HL-60/S4 treated with retinoic acid at 250 ng/mL for 4 days and 3 days (cell line): ENCODE data around the gene CCDC88B.

Experiments
- in situ Hi-C: fragments of 300-500 bp; cut with MboI; formaldehyde crosslinking; loops from 2 replicates; pipeline ENCODE4 v1.7.0; 2022; ENCODE audit warnings: low sequenced_read_pairs

The CCDC88B gene

DNA sequence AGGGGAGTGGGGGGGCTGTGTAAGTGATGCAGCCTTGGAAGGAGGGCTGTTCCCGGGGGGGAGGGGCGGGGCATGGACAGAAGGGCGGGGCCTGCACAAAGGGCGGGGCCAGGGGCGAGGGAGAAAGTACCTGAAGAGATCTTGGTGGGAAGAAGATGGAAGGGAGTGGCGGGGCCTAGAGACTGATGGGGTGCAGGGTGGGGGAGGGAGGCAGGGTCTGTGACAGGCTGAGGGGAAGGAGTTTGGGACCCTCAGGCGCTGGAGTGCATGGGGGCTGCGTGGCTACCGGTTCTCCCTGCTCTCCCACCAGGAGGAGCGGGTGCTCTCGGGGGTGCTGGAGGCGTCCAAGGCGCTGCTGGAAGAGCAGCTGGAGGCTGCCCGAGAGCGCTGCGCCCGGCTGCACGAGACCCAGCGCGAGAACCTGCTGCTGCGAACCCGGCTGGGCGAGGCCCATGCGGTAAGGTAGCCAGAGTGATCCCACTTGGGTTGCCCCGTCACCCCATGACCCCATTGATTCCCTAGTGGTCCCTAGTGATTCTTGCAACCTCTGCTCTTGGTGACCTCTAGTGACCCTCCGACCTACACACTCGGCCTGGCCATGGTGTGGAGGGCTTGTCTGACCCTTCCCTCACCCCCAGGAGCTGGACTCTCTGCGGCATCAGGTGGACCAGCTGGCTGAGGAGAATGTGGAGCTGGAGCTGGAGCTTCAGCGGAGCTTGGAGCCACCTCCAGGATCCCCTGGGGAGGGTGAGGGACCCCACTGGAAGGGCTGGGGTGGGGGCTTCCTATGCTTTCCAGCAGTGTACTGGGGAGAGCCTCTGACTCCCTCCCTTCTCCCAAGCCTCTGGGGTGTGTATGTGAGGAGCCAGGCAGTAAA, 3.1 kb downstream of the CCDC88B start:
- in situ Hi-C loops: no loop called here

DNA sequence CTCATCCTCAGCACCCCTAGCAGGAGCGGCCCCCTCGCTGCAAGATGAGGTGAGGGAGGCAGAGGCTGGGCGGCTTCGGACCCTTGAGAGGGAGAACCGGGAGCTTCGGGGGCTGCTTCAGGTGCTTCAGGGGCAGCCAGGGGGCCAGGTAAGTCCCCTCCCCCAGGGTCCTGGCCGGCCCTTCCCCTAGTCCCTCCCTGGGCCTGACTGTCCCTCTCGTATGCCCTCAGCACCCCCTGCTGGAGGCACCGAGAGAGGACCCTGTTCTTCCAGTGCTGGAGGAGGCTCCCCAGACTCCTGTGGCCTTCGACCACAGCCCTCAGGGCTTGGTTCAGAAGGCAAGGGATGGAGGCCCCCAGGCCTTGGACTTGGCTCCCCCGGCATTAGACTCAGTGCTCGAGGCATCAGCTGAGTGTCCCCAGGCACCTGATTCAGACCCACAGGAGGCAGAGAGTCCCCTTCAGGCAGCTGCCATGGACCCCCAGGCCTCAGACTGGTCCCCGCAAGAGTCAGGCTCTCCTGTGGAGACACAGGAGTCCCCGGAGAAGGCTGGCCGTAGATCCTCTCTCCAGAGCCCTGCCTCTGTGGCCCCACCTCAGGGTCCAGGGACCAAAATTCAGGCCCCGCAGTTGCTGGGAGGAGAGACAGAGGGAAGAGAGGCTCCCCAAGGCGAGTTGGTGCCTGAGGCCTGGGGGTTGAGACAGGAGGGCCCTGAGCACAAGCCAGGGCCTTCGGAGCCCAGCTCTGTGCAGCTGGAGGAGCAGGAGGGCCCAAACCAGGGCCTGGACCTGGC, 4.0 kb downstream of the CCDC88B start:
- in situ Hi-C loops: no loop called here

DNA sequence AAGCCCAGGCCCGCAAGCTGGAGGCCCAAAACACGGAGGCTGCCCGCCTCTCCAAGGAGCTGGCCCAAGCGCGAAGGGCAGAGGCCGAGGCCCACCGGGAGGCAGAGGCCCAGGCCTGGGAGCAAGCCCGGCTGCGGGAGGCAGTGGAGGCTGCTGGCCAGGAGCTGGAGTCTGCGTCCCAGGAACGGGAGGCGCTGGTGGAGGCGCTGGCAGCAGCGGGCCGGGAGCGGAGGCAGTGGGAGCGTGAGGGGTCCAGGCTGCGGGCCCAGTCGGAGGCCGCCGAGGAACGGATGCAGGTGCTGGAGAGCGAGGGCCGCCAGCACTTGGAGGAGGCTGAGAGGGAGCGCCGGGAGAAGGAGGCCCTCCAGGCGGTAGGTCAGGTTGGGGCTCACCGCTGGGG, 4.8 kb downstream of the CCDC88B start:
- in situ Hi-C loops: no loop called here

DNA sequence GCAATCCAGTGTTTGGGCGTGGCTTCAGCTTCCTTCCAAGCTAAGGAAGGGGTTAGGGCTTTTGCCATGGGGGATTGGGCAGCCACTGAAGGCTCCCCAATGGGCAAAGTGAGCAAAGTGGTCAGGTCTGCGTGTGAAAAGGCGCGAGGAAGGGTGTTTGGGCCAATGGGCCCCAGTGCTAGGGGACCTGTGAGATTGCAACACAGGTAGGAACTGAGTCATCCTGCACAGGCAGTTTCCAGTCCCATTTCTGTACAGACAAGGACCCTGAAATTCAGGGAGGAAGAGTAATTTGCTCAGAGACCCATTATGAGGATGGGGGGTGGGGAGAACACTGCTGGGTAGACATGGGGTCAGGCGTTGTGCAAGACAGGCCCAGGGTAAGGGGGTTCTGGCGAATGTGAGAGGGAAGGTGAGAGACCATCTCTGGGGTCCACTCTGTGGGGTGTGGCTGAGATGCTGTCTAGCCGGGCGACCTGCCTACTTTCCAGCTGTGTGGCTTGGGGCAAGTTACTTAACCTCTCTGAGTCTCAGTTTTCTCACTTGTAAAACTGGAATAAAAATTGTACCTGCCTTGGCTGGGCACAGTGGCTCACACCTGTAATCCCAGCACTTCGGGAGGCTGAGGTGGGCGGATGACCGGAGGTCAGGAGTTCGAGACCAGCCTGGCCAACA, 7.3 kb downstream of the CCDC88B start:
- in situ Hi-C loops: no loop called here

DNA sequence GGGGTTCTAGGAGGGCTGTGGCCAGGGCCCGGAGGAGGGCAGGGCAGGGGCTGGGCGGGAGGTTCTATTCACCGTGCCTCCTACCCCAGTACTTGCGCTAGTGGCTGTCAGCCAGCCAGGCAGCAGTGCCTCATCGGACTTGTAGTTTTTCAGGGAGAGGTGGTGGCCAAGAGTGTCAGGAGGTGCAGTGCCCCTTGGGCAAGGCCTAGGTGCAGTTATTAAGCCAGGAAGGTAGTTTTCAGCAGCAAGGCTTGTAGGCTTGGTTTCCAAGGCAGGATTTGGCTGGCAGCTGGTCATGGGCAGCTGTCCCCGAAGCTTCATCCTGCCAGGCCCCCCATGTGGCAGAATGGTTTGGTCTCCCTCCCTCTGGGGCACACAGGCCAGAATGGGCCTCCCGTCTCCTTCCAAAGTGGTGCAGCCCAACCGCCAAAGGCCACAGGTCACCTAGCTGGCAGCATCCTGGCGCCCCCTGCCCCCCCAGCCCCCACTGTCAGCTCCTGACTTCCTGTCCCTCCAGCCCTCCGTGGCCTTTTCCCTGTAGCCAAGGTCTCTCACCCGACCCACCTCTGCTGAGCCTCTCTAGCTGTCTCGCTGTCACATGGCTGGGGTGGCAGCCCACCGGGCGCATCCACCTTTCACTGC, 8.5 kb downstream of the CCDC88B start:
- in situ Hi-C loops: no loop called here

DNA sequence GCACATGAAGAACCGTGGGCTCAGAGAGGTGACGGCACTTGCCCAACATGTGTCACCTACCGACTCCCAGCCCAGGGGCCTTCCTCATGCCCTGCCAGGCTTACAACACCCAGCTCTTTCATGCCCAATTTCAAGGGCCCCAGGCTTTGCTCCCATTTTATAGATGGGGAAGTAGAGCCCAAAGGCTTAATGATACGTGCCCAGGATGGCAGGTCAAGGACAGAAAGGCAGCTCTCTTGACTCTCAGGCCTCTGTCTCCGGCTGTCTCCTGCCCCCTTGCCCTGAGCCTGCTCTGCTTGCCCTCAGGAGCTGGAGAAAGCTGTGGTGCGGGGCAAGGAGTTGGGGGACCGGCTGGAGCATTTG, 9.0 kb downstream of the CCDC88B start:
- in situ Hi-C loops: no loop called here

DNA sequence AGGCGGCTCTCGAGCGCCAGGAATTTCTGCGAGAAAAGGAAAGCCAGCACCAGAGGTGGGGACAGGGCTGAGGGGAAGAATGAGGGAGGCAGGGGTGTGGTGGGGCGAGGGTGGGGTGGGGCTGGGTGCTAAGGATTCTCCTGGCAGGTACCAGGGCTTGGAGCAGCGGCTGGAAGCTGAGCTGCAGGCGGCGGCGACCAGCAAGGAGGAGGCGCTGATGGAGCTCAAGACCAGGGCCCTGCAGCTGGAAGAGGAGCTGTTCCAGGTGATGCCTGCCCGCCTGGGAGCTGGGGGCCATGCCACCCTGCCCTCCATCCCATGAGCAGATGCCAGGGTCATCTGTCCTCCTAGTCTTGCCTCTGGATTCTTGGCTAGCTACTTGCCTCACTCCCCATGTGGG, 9.4 kb downstream of the CCDC88B start:
- in situ Hi-C loops: no loop called here

DNA sequence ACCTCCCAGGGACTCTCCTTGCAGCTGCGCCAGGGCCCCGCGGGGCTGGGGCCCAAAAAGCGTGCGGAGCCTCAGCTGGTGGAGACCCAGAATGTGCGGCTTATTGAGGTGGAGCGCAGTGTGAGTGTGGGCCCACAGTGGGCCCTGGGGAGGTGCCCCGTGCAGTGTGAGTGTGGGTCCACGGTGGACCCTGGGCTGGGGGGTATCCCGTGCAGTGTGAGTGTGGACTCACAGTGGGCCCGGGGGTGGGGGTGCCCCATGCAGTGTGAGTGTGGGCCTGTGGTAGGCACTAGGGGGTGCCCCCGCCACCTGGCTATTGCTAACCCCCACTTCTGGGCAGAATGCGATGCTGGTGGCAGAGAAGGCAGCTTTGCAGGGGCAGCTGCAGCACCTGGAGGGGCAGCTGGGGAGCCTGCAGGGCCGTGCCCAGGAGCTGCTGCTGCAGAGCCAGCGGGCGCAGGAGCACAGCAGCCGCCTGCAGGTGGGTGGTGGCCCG, 11.2 kb downstream of the CCDC88B start:
- in situ Hi-C loops: no loop called here

DNA sequence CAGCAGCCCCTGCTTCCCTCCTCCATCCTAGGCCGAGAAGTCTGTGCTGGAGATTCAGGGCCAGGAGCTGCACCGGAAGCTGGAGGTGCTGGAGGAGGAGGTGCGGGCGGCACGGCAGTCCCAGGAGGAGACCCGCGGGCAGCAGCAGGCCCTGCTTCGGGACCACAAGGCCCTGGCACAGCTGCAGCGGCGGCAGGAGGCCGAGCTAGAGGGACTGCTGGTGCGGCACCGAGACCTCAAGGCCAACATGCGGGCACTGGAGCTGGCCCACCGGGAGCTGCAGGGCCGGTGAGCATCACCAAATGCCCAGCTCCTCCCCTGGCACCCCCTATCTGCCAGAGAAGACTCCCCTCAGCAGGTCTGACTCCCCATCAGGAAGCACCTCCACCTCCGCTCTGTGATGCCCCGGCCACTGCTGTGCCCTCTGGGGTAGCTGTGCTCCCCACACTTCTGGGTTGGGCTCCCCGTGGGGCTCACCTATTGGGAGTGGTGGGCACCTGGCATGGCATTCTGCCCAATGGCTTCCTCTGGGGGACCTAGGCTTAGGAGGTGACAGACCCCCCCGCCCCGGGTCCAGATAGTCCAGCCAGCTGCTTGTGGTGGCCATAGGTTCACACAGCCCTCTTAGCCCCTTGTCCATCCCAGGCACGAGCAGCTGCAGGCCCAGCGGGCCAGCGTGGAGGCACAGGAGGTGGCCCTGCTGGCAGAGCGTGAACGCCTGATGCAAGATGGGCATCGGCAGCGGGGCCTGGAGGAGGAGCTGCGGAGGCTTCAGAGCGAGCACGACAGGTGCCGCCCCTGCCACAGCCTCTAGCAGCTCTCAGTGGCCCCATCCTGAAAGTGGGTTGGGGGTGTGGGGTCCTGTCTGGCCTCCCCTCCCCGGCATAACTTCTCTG, 12.3 kb downstream of the CCDC88B start:
- in situ Hi-C loops: no loop called here

DNA sequence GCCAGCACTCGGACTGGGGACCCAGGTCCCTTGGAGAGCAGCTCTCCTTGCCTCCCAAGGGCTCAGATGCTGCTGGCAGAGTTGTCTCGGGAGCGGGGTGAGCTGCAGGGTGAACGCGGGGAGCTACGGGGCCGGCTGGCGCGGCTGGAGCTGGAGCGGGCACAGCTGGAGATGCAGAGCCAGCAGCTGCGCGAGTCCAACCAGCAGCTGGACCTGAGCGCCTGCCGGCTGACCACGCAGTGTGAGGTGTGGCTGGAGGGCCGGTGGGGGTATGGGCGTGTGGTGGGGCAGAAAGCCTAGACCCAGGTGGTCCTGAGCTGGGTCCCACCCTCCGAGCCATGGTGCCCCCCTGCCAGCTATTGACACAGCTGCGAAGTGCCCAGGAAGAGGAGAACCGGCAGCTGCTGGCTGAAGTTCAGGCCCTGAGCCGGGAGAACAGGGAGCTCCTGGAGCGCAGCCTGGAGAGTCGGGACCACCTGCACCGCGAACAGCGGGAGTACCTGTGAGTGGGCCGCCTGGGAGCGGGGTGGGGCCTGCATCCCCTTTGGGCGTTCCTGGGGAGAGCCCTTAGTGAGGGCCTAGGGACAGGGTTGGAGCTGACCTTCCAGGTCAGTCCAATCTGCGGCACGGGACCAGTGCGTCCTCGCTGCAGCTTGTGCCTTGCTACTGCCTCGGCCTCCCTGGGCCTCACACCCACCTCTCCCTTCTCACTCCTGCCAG, 13.2 kb downstream of the CCDC88B start:
- in situ Hi-C loops: no loop called here

DNA sequence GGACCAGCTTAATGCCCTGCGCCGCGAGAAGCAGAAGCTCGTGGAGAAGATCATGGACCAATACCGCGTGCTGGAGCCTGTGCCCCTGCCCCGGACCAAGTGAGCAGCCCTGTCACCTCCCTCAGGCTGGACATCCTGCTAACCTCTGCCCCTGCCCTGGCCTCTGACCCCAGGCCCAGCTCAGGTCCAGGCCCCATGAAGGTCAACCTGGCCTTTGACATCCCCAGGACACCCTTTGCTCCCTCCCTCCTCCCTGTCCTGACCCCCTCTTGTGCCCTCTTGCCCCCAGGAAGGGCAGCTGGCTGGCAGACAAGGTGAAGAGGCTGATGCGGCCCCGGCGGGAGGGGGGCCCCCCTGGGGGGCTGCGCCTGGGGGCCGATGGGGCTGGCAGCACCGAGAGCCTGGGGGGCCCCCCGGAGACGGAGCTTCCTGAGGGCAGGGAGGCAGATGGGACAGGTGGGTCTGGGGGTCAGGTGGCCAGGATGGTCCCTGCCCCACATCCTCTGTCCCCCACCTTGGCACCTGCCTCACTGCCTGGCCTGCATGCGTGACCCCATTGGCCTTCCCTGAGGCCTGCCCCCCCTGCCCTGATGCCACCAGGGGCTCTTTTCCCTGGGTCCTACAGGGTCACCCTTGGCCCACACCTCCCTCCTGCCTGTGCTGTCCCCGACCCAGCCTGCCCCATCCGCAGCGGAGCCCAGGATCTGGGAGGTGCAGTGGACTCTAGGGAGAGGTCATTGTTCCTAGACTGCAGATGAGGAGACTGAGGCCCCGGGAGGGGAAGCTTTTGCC, 13.9 kb downstream of the CCDC88B start:
- in situ Hi-C loops: no loop called here

DNA sequence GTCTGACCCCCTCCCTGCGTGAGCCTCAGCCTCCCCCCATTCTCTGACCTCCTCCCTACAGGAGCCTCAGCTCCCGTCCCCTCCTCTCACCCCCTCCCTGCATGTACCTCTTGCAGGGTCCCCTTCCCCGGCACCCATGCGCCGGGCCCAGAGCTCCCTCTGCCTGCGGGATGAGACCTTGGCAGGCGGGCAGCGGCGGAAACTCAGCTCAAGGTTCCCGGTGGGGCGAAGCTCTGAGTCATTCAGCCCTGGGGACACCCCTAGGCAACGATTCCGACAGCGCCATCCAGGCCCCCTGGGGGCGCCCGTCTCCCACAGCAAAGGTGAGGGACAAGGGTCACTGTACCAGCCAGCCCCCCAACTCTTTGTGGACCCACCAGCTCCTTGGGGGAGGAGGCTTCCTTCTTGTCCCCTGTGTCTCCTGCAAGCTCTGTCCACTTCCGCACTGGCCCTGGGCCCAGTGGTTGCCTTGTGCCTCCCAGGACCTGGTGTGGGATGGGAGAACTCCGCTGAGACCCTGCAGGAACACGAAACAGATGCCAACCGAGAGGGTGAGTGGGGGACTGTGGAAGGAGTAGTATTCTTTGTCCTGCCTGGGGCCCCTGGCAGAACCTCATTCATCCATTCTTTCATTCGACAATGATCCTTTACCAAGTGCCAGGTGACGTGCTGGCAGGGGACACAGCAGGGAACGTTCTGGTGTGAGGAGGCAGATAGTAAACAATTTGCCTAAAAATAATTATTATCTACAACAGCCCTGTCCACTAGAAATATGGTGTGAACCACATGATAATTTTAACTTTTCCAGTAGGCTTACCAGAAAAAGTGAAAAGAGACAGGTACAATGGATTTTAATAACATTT, 15.3 kb downstream of the CCDC88B start:
- in situ Hi-C loops: no loop called here

DNA sequence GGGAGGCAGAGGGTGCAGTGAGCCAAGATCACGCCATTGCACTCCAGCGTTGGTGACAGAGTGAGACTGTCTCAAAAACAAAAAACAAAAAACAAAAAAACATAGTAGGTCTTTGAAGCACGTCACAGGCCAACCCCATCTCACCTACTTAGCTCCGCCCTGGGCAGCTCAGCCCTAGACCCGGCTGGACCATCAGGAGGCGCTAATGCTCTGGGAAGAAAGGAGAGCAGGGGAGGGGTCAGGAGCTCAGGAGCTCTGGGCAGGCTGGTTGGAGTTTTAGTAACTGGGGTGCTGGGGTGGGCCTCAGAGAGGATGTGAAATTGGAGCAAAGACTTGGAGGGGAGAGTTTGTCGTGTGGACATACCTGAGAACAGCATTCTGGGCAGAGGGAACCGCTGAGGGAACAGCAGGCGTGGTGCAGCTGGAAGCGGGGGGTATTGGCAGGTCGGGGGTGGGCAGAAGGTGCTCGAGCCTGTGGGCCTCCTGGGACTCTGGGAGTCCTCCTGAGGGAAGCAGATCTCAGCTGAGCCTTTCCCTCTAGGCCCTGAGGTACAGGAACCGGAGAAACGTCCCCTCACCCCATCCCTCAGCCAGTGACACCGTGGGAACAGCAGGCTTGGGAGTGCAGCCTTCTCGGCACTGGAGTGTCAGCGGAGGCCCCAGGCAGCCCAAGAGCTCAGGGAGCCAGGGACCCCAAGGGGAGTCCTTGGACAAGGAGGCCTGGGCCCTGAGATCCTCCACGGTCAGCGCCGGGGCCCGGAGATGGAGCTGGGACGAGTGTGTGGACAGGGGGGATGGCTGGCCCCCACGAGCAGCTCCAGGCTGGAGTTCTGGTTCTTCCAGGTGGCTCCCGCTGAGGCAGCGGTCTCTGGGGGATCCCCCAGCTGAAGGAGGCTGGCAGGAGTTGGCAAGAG, 16.8 kb downstream of the CCDC88B start:
- in situ Hi-C loops: no loop called here

DNA sequence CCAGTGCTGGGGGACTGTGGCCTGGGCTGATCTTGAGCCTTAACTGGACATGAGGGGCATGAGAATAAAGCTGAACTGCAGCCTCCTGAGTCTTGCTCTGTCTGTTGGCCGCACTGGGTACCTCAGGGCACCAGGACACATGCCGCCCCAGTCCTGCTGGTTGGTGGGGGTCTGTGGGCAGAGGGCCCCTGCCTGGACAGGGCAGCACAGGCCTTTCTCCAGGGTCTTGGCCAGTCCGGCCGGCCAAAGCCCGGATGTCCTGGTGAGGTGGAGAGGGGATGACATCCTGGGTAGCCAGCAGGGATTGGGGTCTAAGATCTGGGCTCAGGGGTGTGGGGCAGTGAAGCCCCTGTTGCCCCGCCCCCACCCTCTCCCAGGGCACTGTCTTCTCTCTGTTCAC, 17.4 kb downstream of the CCDC88B start:
- in situ Hi-C loops: no loop called here

DNA sequence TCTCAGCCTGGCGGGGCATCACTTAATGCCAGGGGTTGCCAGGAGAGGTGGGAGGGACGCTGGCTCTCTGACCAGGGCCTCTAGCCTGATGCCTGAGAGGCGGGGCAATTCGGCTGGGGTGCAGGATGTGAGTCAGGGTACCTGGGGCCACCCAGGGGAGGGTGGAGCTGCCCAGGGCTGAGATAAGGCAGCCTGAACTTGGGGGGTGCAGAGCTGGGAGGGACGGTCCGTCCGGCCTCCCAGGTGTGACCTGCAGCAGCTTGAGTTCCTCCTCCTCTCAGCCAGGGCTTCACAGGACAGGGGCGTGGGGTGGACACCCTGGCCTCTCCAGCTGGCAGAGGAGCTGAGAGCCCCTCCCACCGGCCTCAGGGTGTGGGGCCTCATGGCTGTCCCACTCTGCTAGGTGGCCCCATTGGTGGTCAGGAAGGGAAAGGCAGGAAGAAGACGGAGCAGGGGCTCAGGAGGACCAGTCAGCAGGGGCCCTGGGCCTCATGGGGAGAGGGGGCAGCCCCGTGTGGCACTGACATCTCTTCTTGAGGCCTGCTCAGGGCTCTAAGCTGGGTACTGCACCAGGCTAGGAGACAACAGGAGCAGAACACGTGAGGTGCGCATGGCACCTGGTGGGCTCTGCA, 18.0 kb downstream of the CCDC88B start:
- in situ Hi-C loops: no loop called here

DNA sequence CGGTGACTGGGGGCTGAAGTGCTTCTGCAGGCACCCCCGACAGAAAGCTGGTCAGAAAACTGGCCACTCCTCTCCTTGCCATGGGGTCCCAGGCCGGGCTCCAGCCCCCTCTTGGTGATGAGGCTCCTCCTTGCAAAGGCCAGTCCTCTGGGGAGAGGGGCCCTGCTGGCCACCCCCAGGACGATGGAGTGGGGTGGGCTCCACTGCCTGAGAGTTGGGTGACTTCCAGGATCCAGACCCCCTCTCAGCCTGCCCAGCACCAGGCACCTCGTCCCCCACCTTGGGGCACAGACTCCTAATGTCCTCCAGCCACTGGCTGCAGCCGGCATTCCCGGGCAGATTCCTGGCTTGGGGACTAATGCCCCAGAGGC, 18.5 kb downstream of the CCDC88B start:
- in situ Hi-C loops: no loop called here
